Fibroblast of the aortic adventitia (primary cell): ENCODE results near the gene CCDC154. TPM values are rescaled to one million over a fixed set of nuclear protein-coding genes. Genes with fewer than 3 reads are reported as not detected.

Experiments
- DNase-seq: peaks from one replicate; pipeline ENCODE4 v3.0.0-alpha.2; 2010; ENCODE audit warnings: low read depth
- H3K4me3 ChIP-seq: 2 replicates; pipeline ENCODE4 v1.5.1; 2011; ENCODE audit warnings: low read depth, mild to moderate bottlenecking, control low read depth, low read length, moderate library complexity
- total RNA-seq: library from RNA; depleted of rRNA; stranded (reverse); fragments of >200 nt; gene quantifications from 2 replicates; pipeline ENCODE4 v1.2.3, GENCODE V29; 2012; ENCODE audit warnings: low replicate concordance
- TF ChIP-seq, protein P1 (sequence below): IDR thresholded peaks from 2 replicates; pipeline ENCODE4 v1.5.1; 2011; ENCODE audit warnings: mild to moderate bottlenecking, low read length, control low read depth, inconsistent platforms; ENCODE audit not compliant: insufficient read depth

The CCDC154 gene
- total RNA-seq, 1 donor, result 0.36 TPM

DNA sequence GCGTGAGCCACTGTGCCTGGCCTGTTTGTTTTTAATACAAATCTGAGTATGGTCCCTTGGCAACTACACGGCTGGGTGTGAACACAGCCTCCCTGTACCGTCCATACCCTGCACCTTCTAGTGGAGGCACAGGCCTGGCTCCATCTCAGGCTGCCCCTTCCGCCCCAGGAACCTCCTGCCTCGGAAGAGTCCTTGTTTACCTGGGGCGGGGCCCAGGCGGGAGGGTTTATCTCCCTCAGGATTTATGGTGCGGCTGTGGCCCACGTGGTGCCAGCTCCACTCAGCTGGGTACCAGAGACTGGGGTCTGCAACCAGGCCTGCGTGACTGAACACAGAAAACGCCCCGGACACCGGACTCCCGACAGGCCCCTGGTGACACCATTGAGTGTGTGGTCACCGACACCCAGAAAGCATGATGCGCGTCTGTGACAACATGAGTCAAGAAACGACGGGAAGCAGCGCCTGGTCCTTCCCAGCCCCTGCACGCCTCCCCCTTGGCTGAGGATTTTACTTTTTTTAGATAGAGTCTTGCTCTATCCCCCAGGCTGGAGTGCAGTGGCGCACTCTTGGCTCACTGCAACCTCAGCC lies 48.8 kb downstream of the CCDC154 start:
- TF ChIP-seq, protein P1, sequence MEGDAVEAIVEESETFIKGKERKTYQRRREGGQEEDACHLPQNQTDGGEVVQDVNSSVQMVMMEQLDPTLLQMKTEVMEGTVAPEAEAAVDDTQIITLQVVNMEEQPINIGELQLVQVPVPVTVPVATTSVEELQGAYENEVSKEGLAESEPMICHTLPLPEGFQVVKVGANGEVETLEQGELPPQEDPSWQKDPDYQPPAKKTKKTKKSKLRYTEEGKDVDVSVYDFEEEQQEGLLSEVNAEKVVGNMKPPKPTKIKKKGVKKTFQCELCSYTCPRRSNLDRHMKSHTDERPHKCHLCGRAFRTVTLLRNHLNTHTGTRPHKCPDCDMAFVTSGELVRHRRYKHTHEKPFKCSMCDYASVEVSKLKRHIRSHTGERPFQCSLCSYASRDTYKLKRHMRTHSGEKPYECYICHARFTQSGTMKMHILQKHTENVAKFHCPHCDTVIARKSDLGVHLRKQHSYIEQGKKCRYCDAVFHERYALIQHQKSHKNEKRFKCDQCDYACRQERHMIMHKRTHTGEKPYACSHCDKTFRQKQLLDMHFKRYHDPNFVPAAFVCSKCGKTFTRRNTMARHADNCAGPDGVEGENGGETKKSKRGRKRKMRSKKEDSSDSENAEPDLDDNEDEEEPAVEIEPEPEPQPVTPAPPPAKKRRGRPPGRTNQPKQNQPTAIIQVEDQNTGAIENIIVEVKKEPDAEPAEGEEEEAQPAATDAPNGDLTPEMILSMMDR, result no peak
- DNase-seq, result no peak
- no peak overlapping the region for H3K4me3 ChIP-seq

DNA sequence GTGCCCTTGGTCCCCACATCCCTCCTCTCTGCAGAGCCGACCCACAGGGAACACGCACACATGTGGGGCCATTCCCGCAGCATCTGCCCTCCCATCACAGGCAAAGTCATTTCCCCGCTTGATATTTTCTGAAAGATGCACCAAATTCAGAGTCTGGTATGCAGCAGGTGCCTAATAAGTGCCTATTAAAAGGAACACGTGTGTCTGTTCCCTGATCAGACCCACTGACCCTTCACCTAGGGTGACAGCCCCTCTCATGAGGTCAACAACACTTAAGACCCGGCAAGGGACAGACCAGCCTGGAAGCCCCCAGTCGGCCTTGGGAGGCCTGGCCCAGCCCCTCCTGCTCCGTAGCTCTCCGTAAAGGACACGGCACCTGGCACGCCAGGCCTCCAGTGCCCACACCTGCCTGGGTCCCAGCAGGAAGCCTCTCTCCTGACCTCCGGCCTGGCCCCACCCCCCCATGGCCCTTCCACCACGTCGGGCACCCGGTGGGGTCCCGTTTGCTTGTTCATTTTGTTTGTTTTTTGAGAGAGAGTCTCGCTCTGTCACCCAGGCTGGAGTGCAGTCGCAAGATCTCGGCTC lies 49.9 kb downstream of the CCDC154 start:
- TF ChIP-seq, protein P1, result no peak
- DNase-seq, result no peak
- no peak overlapping the region for H3K4me3 ChIP-seq

DNA sequence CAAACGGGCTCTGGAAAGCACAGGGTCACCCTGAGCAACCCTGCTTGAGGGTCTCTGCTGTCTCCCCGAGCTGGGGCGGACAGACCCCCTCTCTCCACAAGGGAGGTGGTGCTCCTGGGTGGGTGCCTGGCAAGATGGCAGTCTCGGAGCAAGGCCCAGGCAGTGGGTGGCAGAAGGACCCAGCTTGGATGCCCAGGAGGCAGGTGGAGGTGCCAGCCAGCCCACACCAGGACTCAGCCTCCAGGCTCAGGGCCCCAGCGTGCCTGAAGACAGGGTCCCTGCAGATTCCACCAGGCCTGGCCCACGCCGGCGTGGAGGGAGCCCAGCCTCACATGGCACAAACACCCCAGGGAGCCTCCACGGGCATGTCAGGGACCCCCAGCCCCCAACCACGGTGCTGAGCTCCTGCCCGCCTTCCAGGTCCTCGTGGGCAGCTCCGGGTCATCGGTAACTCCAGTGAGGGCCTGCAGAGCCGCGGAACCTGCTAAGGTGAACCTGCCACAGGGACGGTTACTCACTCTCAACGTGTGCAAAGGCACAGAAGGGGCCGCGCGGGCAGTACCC lies 50.7 kb downstream of the CCDC154 start:
- TF ChIP-seq, protein P1, result no peak
- no peak for DNase-seq
- no peak overlapping the region for H3K4me3 ChIP-seq

DNA sequence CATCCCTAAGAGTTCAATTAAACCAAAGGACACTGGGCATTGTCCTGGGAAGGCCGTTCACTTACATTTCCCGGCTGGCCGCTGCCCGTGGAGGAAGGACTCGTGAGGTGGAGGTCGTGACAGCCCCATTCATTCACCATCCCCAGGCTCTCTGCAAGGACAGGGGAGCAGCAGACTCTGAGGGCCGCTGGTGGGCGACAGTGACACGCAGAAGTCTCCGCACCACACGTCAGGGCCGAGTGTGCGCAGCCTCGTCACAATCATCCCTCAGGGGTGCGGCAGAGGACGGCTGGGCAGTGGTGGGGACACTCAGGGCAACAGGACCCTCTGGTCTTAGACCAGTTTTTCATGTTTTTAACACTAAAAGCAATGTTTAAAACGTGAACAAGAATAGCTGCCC lies 51.5 kb downstream of the CCDC154 start:
- no peak for DNase-seq
- TF ChIP-seq, protein P1, result no peak
- no peak overlapping the region for H3K4me3 ChIP-seq

DNA sequence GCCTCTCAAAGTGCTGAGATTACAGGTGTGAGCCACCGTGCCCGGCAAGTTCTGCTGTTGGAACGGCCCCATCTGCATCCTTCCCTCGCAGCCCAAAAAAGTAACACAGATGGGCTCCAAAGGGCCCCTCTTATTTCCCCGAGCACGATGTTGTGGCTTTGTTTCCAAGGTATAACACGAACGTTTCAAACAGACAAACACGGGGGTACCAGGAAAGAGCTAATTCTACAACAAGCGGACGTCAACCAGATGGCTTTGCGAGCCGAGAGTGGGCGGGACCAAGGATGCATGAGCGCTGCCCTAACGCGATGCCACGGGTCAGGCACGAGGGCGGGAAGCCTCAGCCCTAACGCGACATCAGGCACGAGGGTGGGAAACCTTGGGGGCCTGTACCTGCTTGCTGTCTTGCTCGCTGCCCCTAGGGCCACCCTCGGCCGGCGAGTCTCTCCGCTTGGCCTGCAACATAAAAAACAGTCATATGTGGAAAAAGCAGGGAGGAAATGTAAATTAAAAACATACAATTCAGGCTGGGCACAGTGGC lies 54.0 kb downstream of the CCDC154 start:
- no peak for DNase-seq
- TF ChIP-seq, protein P1, result no peak
- H3K4me3 ChIP-seq, result no peak overlapping the region

DNA sequence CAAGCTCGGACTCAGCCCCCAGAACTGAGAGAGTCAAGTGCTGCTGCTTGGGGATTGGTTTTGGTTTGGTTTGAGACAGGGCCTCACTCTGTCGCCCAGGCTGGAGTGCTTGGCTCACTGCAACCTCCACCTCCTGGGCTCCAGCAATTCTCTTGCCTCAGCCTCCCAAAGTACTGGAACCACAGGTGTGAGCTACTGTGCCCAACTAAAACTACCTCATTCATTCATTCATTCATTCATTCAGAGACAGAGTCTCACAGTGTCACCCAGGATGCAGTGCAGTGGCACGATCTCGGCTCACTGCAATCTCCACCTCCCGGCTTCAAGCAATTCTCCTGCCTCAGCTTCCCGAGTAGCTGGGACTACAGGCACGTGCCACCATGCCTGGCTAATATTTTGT lies 54.6 kb downstream of the CCDC154 start:
- TF ChIP-seq, protein P1, result no peak
- no peak overlapping the region for H3K4me3 ChIP-seq
- DNase-seq, result no peak

DNA sequence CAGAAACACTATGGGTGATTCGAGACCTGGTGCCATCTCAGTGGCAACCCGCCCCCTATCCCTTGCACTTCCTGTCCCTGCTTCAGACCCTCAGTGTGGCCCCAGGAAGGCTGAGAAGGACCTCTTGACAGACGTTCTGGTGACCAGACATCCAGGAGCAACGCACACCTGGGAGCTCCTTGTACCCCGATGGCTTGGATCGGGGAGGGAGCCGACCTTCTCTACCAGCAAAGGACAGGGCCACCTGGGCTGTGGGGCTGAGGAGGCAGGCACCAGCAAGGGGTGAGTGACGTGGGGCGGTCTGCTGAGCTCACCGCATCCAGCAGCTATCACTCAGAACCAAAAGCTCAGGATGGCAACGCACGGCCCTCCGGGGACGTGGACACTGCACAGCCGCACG lies 57.0 kb downstream of the CCDC154 start:
- H3K4me3 ChIP-seq, result no peak overlapping the region
- no peak for DNase-seq
- TF ChIP-seq, protein P1, result no peak
